DOHH2 (cell line): Measurements from ENCODE around the gene WHRN.

Experiments used
- EZH2phosphoT487 ChIP-seq: fragments of 200-600 bp; sonication (generic); IDR thresholded peaks from 2 replicates; pipeline ENCODE4 v1.6.1; 2017; ENCODE audit warnings: borderline replicate concordance, mild to moderate bottlenecking, antibody characterized with exemption, low read length, moderate library complexity, mixed read lengths
- TF ChIP-seq, protein P1 (sequence below): fragments of 200-600 bp; sonication (generic); IDR thresholded peaks from one replicate; pipeline ENCODE4 v1.5.1; 2014; ENCODE audit warnings: antibody characterized with exemption, mild to moderate bottlenecking, low read depth, low read length; ENCODE audit not compliant: poor library complexity, severe bottlenecking

DNA sequence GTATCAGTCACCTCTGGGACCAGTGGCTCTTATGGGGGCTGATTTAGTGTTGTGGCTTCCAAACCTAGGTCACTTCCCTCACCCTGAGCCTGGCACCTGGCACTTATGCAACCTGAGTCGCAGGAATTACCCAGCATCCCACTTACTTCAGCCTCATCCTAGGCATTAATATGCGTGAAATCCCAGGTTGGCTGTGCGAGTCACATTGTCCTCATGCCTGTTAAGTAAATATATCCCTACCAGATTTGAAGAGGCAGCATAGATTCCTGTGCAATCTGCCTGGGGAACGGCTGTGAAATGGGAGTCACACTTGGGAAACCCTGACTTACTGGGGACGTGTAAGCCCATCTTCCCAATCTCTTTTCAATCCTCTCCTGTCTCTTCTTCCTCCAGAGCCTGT, 74.8 kb downstream of the WHRN start:
- TF ChIP-seq, protein P1, sequence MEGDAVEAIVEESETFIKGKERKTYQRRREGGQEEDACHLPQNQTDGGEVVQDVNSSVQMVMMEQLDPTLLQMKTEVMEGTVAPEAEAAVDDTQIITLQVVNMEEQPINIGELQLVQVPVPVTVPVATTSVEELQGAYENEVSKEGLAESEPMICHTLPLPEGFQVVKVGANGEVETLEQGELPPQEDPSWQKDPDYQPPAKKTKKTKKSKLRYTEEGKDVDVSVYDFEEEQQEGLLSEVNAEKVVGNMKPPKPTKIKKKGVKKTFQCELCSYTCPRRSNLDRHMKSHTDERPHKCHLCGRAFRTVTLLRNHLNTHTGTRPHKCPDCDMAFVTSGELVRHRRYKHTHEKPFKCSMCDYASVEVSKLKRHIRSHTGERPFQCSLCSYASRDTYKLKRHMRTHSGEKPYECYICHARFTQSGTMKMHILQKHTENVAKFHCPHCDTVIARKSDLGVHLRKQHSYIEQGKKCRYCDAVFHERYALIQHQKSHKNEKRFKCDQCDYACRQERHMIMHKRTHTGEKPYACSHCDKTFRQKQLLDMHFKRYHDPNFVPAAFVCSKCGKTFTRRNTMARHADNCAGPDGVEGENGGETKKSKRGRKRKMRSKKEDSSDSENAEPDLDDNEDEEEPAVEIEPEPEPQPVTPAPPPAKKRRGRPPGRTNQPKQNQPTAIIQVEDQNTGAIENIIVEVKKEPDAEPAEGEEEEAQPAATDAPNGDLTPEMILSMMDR: no peak
- TF ChIP-seq EZH2phosphoT487: no peak
